ENCODE measurements around the gene MAB21L4.

DNA sequence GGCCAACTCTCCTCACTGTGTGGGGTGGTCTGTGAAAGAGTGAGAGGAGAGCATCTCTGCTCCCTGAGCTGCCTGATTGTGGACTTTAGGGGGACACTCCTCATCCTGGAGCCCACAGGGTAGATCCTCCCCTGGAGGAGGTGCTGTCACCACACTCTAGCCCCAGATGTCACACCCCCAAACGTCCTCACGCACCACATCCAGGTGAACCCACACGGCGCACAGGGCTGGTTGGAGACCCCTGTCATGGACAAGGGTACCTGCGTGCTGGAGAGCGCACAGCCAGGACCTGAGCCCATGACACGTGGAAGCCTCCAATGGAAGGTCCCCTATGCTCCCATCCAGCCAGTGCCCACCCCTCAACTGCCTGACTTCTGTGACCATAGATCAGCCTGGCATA, 16.9 kb downstream of the MAB21L4 start:
- TF ChIP-seq, protein P1, sequence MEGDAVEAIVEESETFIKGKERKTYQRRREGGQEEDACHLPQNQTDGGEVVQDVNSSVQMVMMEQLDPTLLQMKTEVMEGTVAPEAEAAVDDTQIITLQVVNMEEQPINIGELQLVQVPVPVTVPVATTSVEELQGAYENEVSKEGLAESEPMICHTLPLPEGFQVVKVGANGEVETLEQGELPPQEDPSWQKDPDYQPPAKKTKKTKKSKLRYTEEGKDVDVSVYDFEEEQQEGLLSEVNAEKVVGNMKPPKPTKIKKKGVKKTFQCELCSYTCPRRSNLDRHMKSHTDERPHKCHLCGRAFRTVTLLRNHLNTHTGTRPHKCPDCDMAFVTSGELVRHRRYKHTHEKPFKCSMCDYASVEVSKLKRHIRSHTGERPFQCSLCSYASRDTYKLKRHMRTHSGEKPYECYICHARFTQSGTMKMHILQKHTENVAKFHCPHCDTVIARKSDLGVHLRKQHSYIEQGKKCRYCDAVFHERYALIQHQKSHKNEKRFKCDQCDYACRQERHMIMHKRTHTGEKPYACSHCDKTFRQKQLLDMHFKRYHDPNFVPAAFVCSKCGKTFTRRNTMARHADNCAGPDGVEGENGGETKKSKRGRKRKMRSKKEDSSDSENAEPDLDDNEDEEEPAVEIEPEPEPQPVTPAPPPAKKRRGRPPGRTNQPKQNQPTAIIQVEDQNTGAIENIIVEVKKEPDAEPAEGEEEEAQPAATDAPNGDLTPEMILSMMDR (IDR thresholded peaks at IDR 0.05) = no peak
- no peak for TF ChIP-seq POLR2AphosphoS5 (IDR thresholded peaks at IDR 0.05)
- no peak for TF ChIP-seq EP300 (IDR thresholded peaks at IDR 0.05)

Data from esophagus muscularis mucosa (tissue), 4 donors.